ENCODE measurements around the gene NUDT15.

DNA sequence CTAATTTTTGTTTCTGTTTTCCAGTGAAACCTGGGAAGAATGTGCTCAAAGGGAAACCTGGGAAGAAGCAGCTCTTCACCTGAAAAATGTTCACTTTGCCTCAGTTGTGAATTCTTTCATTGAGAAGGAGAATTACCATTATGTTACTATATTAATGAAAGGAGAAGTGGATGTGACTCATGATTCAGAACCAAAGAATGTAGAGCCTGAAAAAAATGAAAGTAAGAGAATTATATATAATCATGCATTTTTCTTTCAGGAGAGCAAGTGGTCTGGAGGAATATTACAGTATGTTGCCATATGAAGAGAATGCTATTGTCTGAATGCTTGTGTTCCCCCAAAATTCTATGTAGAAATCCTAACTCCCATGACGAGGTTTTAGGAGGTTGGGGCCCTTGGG lies 3.4 kb downstream of the NUDT15 start:
- TF ChIP-seq POLR2A (IDR thresholded peaks at IDR 0.05): no peak
- TF ChIP-seq, protein P1, sequence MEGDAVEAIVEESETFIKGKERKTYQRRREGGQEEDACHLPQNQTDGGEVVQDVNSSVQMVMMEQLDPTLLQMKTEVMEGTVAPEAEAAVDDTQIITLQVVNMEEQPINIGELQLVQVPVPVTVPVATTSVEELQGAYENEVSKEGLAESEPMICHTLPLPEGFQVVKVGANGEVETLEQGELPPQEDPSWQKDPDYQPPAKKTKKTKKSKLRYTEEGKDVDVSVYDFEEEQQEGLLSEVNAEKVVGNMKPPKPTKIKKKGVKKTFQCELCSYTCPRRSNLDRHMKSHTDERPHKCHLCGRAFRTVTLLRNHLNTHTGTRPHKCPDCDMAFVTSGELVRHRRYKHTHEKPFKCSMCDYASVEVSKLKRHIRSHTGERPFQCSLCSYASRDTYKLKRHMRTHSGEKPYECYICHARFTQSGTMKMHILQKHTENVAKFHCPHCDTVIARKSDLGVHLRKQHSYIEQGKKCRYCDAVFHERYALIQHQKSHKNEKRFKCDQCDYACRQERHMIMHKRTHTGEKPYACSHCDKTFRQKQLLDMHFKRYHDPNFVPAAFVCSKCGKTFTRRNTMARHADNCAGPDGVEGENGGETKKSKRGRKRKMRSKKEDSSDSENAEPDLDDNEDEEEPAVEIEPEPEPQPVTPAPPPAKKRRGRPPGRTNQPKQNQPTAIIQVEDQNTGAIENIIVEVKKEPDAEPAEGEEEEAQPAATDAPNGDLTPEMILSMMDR (IDR thresholded peaks at IDR 0.05): no peak

Measured in thyroid gland (tissue), 4 donors.